Measurements from ENCODE around the gene HAAO. TPM values are rescaled to one million over a fixed set of nuclear protein-coding genes. Genes with fewer than 3 reads are reported as not detected.

Gene HAAO
- total and polyA plus RNA-seq, 2 of the 13 experiments (the other 11 are each of a cell fraction or from before 2014, with no cell fraction given) = 36.1 to 42.7 TPM

GRCh38 chr2:42794271-42795046, 2.1 kb upstream of the HAAO start (continued):
- TF ChIP-seq TBL1XR1 (IDR thresholded peaks at IDR 0.05; ENCODE audit: borderline replicate concordance, low read length, partially characterized antibody) (no peak), ZNF629 (CRISPR knock-in tag; conservative IDR thresholded peaks at IDR 0.05) (no peak), BHLHE40 (IDR thresholded peaks at IDR 0.05; ENCODE audit: low read length) (no peak), THAP9 (CRISPR knock-in tag; IDR thresholded peaks at IDR 0.05; ENCODE audit: borderline replicate concordance) (no peak), ZNF703 (CRISPR knock-in tag; IDR thresholded peaks at IDR 0.05; ENCODE audit: borderline replicate concordance) (no peak), ZNF724P (CRISPR knock-in tag; IDR thresholded peaks at IDR 0.05; ENCODE audit: borderline replicate concordance) (no peak; the same call in 1 of the 2 replicates), ZSCAN12 (CRISPR knock-in tag; IDR thresholded peaks at IDR 0.05) (no peak), HNRNPLL (IDR thresholded peaks at IDR 0.05; ENCODE audit: low read depth, low read length, poor library complexity, severe bottlenecking) (no peak), RXRA (CRISPR knock-in tag; IDR thresholded peaks at IDR 0.05) (no peak), ZNF33B (CRISPR knock-in tag; IDR thresholded peaks at IDR 0.05) (no peak), KMT2B (CRISPR knock-in tag; IDR thresholded peaks at IDR 0.05) (no peak), SNAPC5 (CRISPR knock-in tag; IDR thresholded peaks at IDR 0.05; ENCODE audit: borderline replicate concordance) (0 out of 2 replicates have a peak, but pooled peaks have one; percentile 49), MTF2 (CRISPR knock-in tag; IDR thresholded peaks at IDR 0.05; ENCODE audit: borderline replicate concordance) (no peak), HCFC1 (IDR thresholded peaks at IDR 0.05; ENCODE audit: low read depth, low read length) (no peak), ZNF597 (CRISPR knock-in tag; IDR thresholded peaks at IDR 0.05) (no peak), RBM39 (IDR thresholded peaks at IDR 0.05; ENCODE audit: low read depth, low read length, poor library complexity, severe bottlenecking) (no peak), HDAC2 (CRISPR knock-in tag; IDR thresholded peaks at IDR 0.05) (0 out of 2 replicates have a peak, but pooled peaks have one; percentile 10), NR0B2 (CRISPR knock-in tag; IDR thresholded peaks at IDR 0.05) (no peak), ZNF263 (CRISPR knock-in tag; IDR thresholded peaks at IDR 0.05) (no peak), BORCS8-MEF2B (CRISPR knock-in tag; IDR thresholded peaks at IDR 0.05) (peak; percentile 45; the same call in 1 of the 2 replicates), TRIM24 (CRISPR knock-in tag; IDR thresholded peaks at IDR 0.05) (no peak), MAFF (IDR thresholded peaks at IDR 0.05; ENCODE audit: low read depth, low read length) (no peak), REXO4 (CRISPR knock-in tag; IDR thresholded peaks at IDR 0.05; ENCODE audit: borderline replicate concordance) (no peak)
- TF ChIP-seq, protein P1, sequence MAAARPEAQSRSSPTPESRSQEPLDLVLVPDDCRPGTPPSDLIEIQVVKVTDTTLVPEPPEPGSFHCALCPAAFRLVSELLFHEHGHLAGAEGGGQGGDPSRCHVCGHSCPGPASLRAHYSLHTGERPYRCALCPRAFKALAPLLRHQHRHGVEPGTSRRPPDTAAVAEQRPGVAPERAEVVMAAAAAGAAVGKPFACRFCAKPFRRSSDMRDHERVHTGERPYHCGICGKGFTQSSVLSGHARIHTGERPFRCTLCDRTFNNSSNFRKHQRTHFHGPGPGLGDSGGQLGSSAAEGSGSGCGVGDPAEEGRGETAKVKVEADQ (CRISPR knock-in tag; IDR thresholded peaks at IDR 0.05; ENCODE audit: borderline replicate concordance) = no peak
